ENCODE results near the gene MRGPRG. TPM values are rescaled to one million over a fixed set of nuclear protein-coding genes. Genes with fewer than 3 reads are reported as not detected.

Gene MRGPRG
- total RNA-seq, 1 experiment from 2014 or later = not detected

Other genes with a start within 250 kb of the MRGPRG start
- gene NAP1L4, start 226.5 kb downstream of the MRGPRG start, total RNA-seq (2021; ENCODE audit: unreplicated experiment) = 144 TPM
- gene CARS1, start 161.4 kb downstream of the MRGPRG start, total RNA-seq (2021; ENCODE audit: unreplicated experiment) = 124 TPM
- gene OSBPL5, start 53.5 kb downstream of the MRGPRG start, total RNA-seq (2021; ENCODE audit: unreplicated experiment) = 44.2 TPM
- not detected for gene MRGPRE, start 13.6 kb upstream of the MRGPRG start, total RNA-seq (2021; ENCODE audit: unreplicated experiment)
- 47.7 TPM for gene ZNF195, start 160.3 kb upstream of the MRGPRG start, total RNA-seq (2021; ENCODE audit: unreplicated experiment)

Data from HCT116 (cell line).